Loucy (cell line): ENCODE data around the gene FBN1.

ENCODE experiments used
- H2AFZ ChIP-seq: fragments of 200-600 bp; sonication (generic); 2 replicates; pipeline ENCODE4 v1.6.0; 2016; ENCODE audit warnings: antibody characterized with exemption, mild to moderate bottlenecking, low read length, moderate library complexity
- H3F3A ChIP-seq: fragments of 200-600 bp; 2 replicates; pipeline ENCODE4 v1.6.0; 2016; ENCODE audit warnings: antibody characterized with exemption, low read depth, mild to moderate bottlenecking
- H3K27me3 ChIP-seq: fragments of 200-600 bp; sonication (generic); 2 replicates; pipeline ENCODE4 v1.6.1; 2014; ENCODE audit warnings: low read length, mild to moderate bottlenecking; ENCODE audit not compliant: insufficient read depth, poor library complexity, severe bottlenecking
- H3K36me3 ChIP-seq: fragments of 200-600 bp; sonication (generic); 2 replicates; pipeline ENCODE4 v1.6.1; 2016; ENCODE audit warnings: low read length; ENCODE audit not compliant: insufficient read depth
- H3K4me1 ChIP-seq: fragments of 200-600 bp; sonication (generic); 2 replicates; pipeline ENCODE4 v1.5.1; 2014; ENCODE audit warnings: low read length, mild to moderate bottlenecking; ENCODE audit not compliant: insufficient read depth, poor library complexity, severe bottlenecking
- H3K4me2 ChIP-seq: fragments of 200-600 bp; sonication (generic); 2 replicates; pipeline ENCODE4 v1.6.0; 2014; ENCODE audit warnings: antibody characterized with exemption, low read length, low read depth, mild to moderate bottlenecking; ENCODE audit not compliant: poor library complexity, severe bottlenecking
- H3K4me3 ChIP-seq: fragments of 200-600 bp; sonication (generic); 2 replicates; pipeline ENCODE4 v1.5.1; 2014; ENCODE audit warnings: low read length, mild to moderate bottlenecking, mixed read lengths; ENCODE audit not compliant: poor library complexity, severe bottlenecking
- H3K79me2 ChIP-seq: fragments of 200-600 bp; sonication (generic); 2 replicates; pipeline ENCODE4 v1.6.1; 2014; ENCODE audit warnings: low read length; ENCODE audit not compliant: insufficient read depth
- H3K9ac ChIP-seq: fragments of 200-600 bp; sonication (generic); 2 replicates; pipeline ENCODE4 v1.6.0; 2014; ENCODE audit warnings: mild to moderate bottlenecking, low read depth, low read length, moderate library complexity; ENCODE audit not compliant: poor library complexity, severe bottlenecking
- H3K9me2 ChIP-seq: fragments of 200-600 bp; sonication (generic); replicated peaks from 2 replicates; pipeline ENCODE4 v1.6.1; 2016; ENCODE audit warnings: low read depth, low read length, mixed read lengths
- H3K9me3 ChIP-seq: fragments of 200-600 bp; sonication (generic); 2 replicates; pipeline ENCODE4 v1.6.1; 2014; ENCODE audit warnings: mild to moderate bottlenecking, antibody characterized with exemption, low read length, low read depth; ENCODE audit not compliant: insufficient read depth
- H4K20me1 ChIP-seq: fragments of 200-600 bp; sonication (generic); 2 replicates; pipeline ENCODE4 v1.6.0; 2014; ENCODE audit warnings: antibody characterized with exemption, low read length, mild to moderate bottlenecking; ENCODE audit not compliant: insufficient read depth, poor library complexity, severe bottlenecking
- CTCF ChIP-seq: fragments of 200-600 bp; sonication (generic); conservative IDR thresholded peaks from 2 replicates; pipeline ENCODE4 v1.5.1; 2014; ENCODE audit warnings: mild to moderate bottlenecking, antibody characterized with exemption, low read length
- EZH2phosphoT487 ChIP-seq: fragments of 200-600 bp; IDR thresholded peaks from 2 replicates; pipeline ENCODE4 v1.6.1; 2018; ENCODE audit warnings: antibody characterized with exemption, mild to moderate bottlenecking, moderate library complexity, borderline replicate concordance

Gene FBN1

DNA sequence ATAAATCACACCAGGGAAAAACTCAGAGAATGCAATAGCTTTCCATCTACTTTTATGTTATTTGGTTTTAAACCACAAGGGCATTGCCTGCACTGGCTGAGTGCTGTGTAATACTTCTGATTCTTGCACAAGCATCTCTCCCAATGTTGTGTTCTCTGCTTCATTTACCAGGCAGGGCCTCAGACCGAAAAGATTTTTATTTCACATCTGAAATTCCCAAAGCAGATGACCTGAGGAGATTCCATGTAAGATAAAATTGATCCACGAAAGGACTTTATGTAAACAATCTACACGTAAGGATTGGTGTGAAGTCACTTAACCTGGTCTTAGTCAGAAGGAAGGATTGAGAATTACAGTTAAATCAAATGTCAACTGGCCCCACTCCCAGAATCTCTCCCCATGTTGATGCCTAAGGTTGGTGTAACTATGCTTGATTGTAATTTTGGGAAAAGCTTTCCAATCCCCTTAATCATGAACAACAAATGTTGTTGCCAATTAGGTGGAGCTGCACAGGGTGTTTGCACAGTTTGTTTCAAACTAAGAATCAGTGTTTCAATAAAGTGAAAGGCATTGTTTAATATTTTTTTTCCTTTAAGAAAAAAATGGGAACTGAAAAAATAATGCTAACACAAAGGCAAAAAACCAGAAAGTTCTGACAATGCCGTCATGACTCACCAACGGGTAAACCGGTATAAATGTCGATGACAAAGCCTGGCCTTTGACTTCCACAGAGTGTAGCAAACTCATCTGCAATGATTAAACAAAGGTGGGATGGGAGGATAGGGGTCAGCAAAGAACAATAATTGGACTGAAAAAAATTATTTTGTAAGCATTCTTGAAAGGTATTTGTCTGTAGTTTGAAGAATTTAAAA lies 185.7 kb downstream of the FBN1 start:
- TF ChIP-seq CTCF = no peak
- TF ChIP-seq EZH2phosphoT487 = no peak
- no peaks in the 10 kb centered on the region for H3F3A ChIP-seq
- H3K9me3 ChIP-seq = no peaks in the 10 kb centered on the region
- no peaks in the 10 kb centered on the region for H3K9me2 ChIP-seq
- H3K27me3 ChIP-seq = no peaks in the 10 kb centered on the region
- no peaks in the 10 kb centered on the region for H3K4me1 ChIP-seq
- H3K4me2 ChIP-seq = no peak overlapping the region
- no peak overlapping the region for H2AFZ ChIP-seq
- no peaks in the 10 kb centered on the region for H3K36me3 ChIP-seq
- no peak overlapping the region for H3K4me3 ChIP-seq
- no peaks in the 10 kb centered on the region for H3K79me2 ChIP-seq
- H4K20me1 ChIP-seq = no peaks in the 10 kb centered on the region
- no peak overlapping the region for H3K9ac ChIP-seq

DNA sequence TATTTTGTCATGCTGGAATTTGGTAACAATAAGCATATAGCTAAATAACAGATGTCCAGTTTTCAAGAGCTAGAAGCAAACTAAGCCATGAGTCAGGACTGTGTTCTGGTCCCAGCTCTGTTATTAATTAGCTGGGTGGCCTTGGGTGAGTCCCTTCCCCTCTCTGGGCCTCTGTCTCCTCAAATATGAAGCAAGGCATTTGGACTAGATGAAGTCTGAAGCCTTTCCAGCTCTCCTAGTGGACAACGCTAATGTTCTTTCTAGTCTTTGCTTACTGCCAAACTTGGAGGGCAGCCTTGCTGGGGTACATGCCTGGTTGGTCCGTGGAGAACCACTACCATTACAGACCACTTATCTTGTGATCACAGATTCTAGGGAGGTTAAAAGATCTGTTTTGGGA lies 186.6 kb downstream of the FBN1 start:
- Histone ChIP-seq H3K36me3 (no peaks in the 10 kb centered on the region), H3K4me3 (no peak overlapping the region)

GRCh38 chr15:48456134-48456533 lies 189.4 kb downstream of the FBN1 start:
- Histone ChIP-seq H3K4me3 (no peak overlapping the region), H3K36me3 (no peaks in the 10 kb centered on the region)

More for the DNA sequence above, 186.6 kb downstream of the FBN1 start:
- H3K4me2 ChIP-seq = no peak overlapping the region
- no peaks in the 10 kb centered on the region for H4K20me1 ChIP-seq
- H3F3A ChIP-seq = no peaks in the 10 kb centered on the region
- no peak overlapping the region for H2AFZ ChIP-seq
- H3K9me3 ChIP-seq = no peaks in the 10 kb centered on the region
- no peaks in the 10 kb centered on the region for H3K27me3 ChIP-seq
- TF ChIP-seq EZH2phosphoT487 (no peak), CTCF (no peak)
- no peaks in the 10 kb centered on the region for H3K79me2 ChIP-seq
- no peak overlapping the region for H3K9ac ChIP-seq
- H3K4me1 ChIP-seq = no peaks in the 10 kb centered on the region
- H3K9me2 ChIP-seq = no peaks in the 10 kb centered on the region

More at GRCh38 chr15:48456134-48456533, 189.4 kb downstream of the FBN1 start:
- Histone ChIP-seq H3K27me3 (no peaks in the 10 kb centered on the region), H2AFZ (no peak overlapping the region), H3K4me2 (no peak overlapping the region), H3K9me2 (no peaks in the 10 kb centered on the region), H3F3A (no peaks in the 10 kb centered on the region), H3K79me2 (no peaks in the 10 kb centered on the region), H3K4me1 (no peaks in the 10 kb centered on the region), H4K20me1 (no peaks in the 10 kb centered on the region), H3K9ac (no peak overlapping the region), H3K9me3 (no peaks in the 10 kb centered on the region)
- TF ChIP-seq EZH2phosphoT487 (no peak), CTCF (no peak)
